ENCODE results near the gene DSTYK. TPM values are rescaled to one million over a fixed set of nuclear protein-coding genes. Genes with fewer than 3 reads are reported as not detected.
"Not testable (repeated sequence)": the region's sequence is repeated elsewhere in the genome, so short reads cannot be mapped to it uniquely, and the experiment has no call there.

Gene DSTYK
- total RNA-seq, 1 experiment from 2014 or later: 6.3 TPM

DNA sequence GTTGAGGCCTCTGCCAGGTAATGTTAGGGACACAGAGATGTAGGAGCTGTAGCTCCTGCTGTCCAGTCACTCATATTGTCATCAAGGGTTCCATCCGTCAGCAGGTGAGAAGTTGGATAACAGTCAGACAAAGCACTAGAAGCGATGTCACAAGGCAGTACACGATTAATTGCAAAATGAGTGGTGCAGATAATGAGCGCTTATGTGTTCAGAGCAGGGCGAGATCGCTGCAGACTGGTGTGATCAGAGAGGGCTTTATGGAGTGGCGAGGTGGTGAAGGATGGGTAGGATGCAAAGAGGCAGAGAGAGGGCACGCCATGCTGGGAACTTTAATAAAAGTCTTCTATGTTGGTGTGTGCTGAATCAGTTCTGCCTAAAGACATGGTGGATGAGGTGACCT is 25.0 kb upstream of the DSTYK start:
- CTCF ChIA-PET: interaction anchor here (2.3 kb wide), 1 partner anchor 20 kb away, joined by 6 read pairs; no protein-coding TSS in a partner anchor
- no peak overlapping the region for H3K4me3 ChIP-seq (ENCODE audit: low read depth, low read length)
- no peaks in the 10 kb centered on the region for H3K9me3 ChIP-seq
- intact Hi-C loops (cut with micrococcal nuclease; ENCODE audit: unreplicated experiment): no loop called here
- TF ChIP-seq, protein P1, sequence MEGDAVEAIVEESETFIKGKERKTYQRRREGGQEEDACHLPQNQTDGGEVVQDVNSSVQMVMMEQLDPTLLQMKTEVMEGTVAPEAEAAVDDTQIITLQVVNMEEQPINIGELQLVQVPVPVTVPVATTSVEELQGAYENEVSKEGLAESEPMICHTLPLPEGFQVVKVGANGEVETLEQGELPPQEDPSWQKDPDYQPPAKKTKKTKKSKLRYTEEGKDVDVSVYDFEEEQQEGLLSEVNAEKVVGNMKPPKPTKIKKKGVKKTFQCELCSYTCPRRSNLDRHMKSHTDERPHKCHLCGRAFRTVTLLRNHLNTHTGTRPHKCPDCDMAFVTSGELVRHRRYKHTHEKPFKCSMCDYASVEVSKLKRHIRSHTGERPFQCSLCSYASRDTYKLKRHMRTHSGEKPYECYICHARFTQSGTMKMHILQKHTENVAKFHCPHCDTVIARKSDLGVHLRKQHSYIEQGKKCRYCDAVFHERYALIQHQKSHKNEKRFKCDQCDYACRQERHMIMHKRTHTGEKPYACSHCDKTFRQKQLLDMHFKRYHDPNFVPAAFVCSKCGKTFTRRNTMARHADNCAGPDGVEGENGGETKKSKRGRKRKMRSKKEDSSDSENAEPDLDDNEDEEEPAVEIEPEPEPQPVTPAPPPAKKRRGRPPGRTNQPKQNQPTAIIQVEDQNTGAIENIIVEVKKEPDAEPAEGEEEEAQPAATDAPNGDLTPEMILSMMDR (IDR thresholded peaks at IDR 0.05; ENCODE audit: insufficient read depth in 1 of 2, low read depth in 1 of 2, low read length in 1 of 2, severe bottlenecking in 1 of 2, unreplicated experiment in 1 of 2): no peak
- H3K27me3 Mint-ChIP-seq (ENCODE audit: insufficient read depth, unreplicated experiment): peaks cover 2% of the 10 kb centered on the region
- no peak overlapping the region for H3K4me3 Mint-ChIP-seq (ENCODE audit: unreplicated experiment)
- BruUV-seq (replicated peaks): no TSS peak
- no peak overlapping the region for H3K27ac Mint-ChIP-seq (ENCODE audit: unreplicated experiment)
- no peaks in the 10 kb centered on the region for H3K4me1 Mint-ChIP-seq (ENCODE audit: low read depth, unreplicated experiment)
- H3K27me3 ChIP-seq (replicated peaks; ENCODE audit: control insufficient read depth, insufficient read depth, low read length): no peaks in the 10 kb centered on the region
- POLR2A ChIA-PET: no interaction called here
- no peak for DNase-seq
- no peaks in the 10 kb centered on the region for H3K9me3 Mint-ChIP-seq (ENCODE audit: unreplicated experiment)
- no peaks in the 10 kb centered on the region for H3K4me1 ChIP-seq
- no peaks in the 10 kb centered on the region for H3K36me3 ChIP-seq (ENCODE audit: control insufficient read depth, insufficient read depth, low read length)
- H3K36me3 Mint-ChIP-seq (ENCODE audit: insufficient read depth, unreplicated experiment): no peaks in the 10 kb centered on the region

DNA sequence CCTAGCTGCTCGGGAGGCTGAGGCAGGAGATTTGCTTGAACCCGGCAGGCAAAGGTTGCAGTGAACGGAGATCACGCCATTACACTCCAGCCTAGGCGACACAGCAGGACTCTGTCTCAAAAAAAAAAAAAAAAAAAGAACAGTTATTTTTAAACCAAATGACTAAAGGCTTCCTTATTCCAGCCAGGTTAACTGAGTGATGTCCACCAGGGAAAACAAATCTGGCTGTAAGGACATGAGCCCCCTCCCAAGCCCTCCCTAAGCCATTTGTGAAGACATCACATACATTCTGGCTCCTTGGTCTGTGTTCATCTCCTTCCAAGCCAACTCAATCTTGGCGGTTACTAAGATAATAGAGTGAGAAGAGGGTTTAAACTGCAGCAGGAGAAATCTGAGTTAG is 24.4 kb upstream of the DSTYK start:
- intact Hi-C loops (cut with micrococcal nuclease; ENCODE audit: unreplicated experiment): no loop called here
- H3K4me3 ChIP-seq (ENCODE audit: low read depth, low read length): no peak overlapping the region
- ChIA-PET POLR2A (no interaction called here), CTCF (interaction anchor here (0.8 to 2.3 kb wide), 2 partner anchors 15 to 20 kb away, joined by 4 to 6 read pairs; no protein-coding TSS in a partner anchor)
- no peaks in the 10 kb centered on the region for H3K9me3 ChIP-seq
- Mint-ChIP-seq H3K27ac (ENCODE audit: unreplicated experiment) (no peak overlapping the region), H3K36me3 (ENCODE audit: insufficient read depth, unreplicated experiment) (no peaks in the 10 kb centered on the region), H3K4me1 (ENCODE audit: low read depth, unreplicated experiment) (no peaks in the 10 kb centered on the region), H3K9me3 (ENCODE audit: unreplicated experiment) (no peaks in the 10 kb centered on the region), H3K4me3 (ENCODE audit: unreplicated experiment) (no peak overlapping the region), H3K27me3 (ENCODE audit: insufficient read depth, unreplicated experiment) (peaks cover 2% of the 10 kb centered on the region)
- BruUV-seq (replicated peaks): no TSS peak
- no peaks in the 10 kb centered on the region for H3K4me1 ChIP-seq
- H3K27me3 ChIP-seq (replicated peaks; ENCODE audit: control insufficient read depth, insufficient read depth, low read length): no peaks in the 10 kb centered on the region
- no peak for DNase-seq
- H3K36me3 ChIP-seq (ENCODE audit: control insufficient read depth, insufficient read depth, low read length): no peaks in the 10 kb centered on the region
- TF ChIP-seq, protein P1 (IDR thresholded peaks at IDR 0.05; ENCODE audit: insufficient read depth in 1 of 2, low read depth in 1 of 2, low read length in 1 of 2, severe bottlenecking in 1 of 2, unreplicated experiment in 1 of 2): no peak

DNA sequence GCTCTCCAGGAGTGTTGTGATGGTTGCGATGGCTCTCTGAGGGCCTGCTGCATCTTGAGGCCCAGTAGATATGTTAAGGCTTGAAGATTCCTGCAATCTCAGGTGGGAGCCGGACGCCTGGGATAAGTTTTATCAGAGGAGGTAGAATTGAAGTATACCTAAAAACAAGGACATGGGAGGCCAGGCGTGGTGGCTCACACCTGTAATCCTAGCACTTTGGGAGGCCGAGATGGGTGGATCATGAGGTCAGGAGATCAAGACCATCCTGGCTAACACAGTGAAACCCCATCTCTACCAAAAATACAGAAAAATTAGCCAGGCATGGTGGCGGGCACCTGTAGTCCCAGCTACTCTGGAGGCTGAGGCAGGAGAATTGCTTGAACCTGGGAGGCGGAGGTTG is 22.5 kb upstream of the DSTYK start:
- H3K9me3 ChIP-seq; H3K4me3 ChIP-seq (ENCODE audit: low read depth, low read length); H3K36me3 ChIP-seq (ENCODE audit: control insufficient read depth, insufficient read depth, low read length); H3K27me3 ChIP-seq (replicated peaks; ENCODE audit: control insufficient read depth, insufficient read depth, low read length); CTCF ChIA-PET; H3K4me1 ChIP-seq; H3K9me3 Mint-ChIP-seq (ENCODE audit: unreplicated experiment); BruUV-seq (replicated peaks); H3K4me3 Mint-ChIP-seq (ENCODE audit: unreplicated experiment); POLR2A ChIA-PET; intact Hi-C loops (cut with micrococcal nuclease; ENCODE audit: unreplicated experiment); H3K36me3 Mint-ChIP-seq (ENCODE audit: insufficient read depth, unreplicated experiment); H3K4me1 Mint-ChIP-seq (ENCODE audit: low read depth, unreplicated experiment); H3K27me3 Mint-ChIP-seq (ENCODE audit: insufficient read depth, unreplicated experiment); H3K27ac Mint-ChIP-seq (ENCODE audit: unreplicated experiment); DNase-seq: not testable (repeated sequence)

DNA sequence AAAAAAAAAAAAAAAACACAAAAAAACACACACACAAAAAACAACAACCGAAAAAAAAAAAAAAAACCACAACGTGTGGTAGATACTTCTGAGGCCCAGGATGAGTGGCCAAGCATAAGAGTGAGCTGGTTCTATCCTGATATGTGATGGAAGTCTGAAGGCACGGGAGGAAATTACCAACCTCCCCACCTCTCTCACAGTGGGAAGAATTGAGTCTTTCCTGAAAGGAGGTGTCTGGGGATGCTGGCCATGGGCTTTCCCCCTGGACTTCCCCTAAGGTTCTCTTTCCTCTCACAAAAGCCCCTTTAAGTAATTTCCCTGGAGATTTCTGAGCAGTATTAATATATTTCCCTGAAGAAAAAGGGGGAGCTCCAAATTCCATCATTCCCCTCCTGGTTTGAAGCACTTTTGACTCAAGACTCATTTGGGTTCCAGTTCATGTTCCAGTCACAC is 21.5 kb upstream of the DSTYK start:
- Mint-ChIP-seq H3K4me3 (ENCODE audit: unreplicated experiment) (no peak overlapping the region), H3K27me3 (ENCODE audit: insufficient read depth, unreplicated experiment) (peaks cover 5% of the 10 kb centered on the region)

More for the DNA sequence above, 21.5 kb upstream of the DSTYK start:
- H3K4me1 ChIP-seq: no peaks in the 10 kb centered on the region
- no TSS peak for BruUV-seq (replicated peaks)
- Mint-ChIP-seq H3K9me3 (ENCODE audit: unreplicated experiment) (no peaks in the 10 kb centered on the region), H3K27ac (ENCODE audit: unreplicated experiment) (no peak overlapping the region), H3K36me3 (ENCODE audit: insufficient read depth, unreplicated experiment) (no peaks in the 10 kb centered on the region), H3K4me1 (ENCODE audit: low read depth, unreplicated experiment) (peaks cover 7% of the 10 kb centered on the region)
- H3K27me3 ChIP-seq (replicated peaks; ENCODE audit: control insufficient read depth, insufficient read depth, low read length): no peaks in the 10 kb centered on the region
- no peak for DNase-seq
- CTCF ChIA-PET: no interaction called here
- H3K9me3 ChIP-seq: no peaks in the 10 kb centered on the region
- TF ChIP-seq, protein P1 (IDR thresholded peaks at IDR 0.05; ENCODE audit: insufficient read depth in 1 of 2, low read depth in 1 of 2, low read length in 1 of 2, severe bottlenecking in 1 of 2, unreplicated experiment in 1 of 2): no peak
- no peak overlapping the region for H3K4me3 ChIP-seq (ENCODE audit: low read depth, low read length)
- POLR2A ChIA-PET: no interaction called here
- intact Hi-C loops (cut with micrococcal nuclease; ENCODE audit: unreplicated experiment): no loop called here
- H3K36me3 ChIP-seq (ENCODE audit: control insufficient read depth, insufficient read depth, low read length): no peaks in the 10 kb centered on the region
